WI38 (cell line): ENCODE measurements around the gene AMOTL1.

Experiments used
- H3K4me3 ChIP-seq: 2 replicates; pipeline ENCODE4 v1.5.1; 2011; ENCODE audit warnings: low read depth, mild to moderate bottlenecking, control low read depth, low read length
- CTCF ChIP-seq: IDR thresholded peaks from 2 replicates; pipeline ENCODE4 v1.5.1; 2012; ENCODE audit warnings: low read depth, mild to moderate bottlenecking, control low read depth, low read length

AMOTL1 gene

GRCh38 chr11:94825481-94825880 is 57.3 kb downstream of the AMOTL1 start:
- no peak for TF ChIP-seq CTCF
- no peak overlapping the region for H3K4me3 ChIP-seq

DNA sequence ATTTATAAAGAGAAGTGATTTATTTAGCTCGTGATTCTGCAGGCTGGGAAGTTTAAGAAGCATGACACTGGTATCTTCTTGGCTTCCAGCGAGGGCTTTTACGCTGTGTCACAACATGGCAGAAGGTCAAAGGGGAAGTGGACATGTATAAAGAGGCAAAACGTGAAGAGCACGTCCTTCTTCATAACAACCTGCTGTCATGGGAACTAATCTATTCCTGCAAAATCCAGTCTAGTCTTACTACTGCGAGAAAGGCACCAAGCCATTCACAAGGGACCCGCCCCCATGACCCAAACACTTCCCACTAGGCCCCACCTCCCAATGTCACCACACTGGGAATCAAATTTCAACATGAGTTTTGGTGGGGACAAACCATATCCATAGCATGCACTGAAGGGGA is 58.3 kb downstream of the AMOTL1 start:
- no peak for TF ChIP-seq CTCF
- no peak overlapping the region for H3K4me3 ChIP-seq

DNA sequence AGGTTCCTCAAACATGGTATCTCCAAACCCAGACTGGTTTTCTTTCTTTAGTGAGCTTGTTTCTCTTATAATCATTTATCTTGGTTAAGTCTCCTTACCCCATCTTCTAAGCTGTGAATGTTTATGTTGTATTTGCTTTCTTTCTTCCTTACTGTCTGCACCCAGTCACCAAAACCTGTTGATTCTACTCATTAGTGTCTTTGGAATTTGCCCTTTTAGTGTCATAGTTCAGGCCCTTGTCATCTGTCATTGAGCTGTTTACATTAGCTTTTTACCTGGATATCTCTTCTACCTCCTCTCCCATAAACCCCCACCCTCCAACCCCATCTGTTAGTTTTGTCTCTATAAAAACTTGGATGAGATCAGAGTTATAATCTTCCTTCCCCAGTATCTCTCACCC is 59.9 kb downstream of the AMOTL1 start:
- no peak for TF ChIP-seq CTCF
- H3K4me3 ChIP-seq = no peak overlapping the region

DNA sequence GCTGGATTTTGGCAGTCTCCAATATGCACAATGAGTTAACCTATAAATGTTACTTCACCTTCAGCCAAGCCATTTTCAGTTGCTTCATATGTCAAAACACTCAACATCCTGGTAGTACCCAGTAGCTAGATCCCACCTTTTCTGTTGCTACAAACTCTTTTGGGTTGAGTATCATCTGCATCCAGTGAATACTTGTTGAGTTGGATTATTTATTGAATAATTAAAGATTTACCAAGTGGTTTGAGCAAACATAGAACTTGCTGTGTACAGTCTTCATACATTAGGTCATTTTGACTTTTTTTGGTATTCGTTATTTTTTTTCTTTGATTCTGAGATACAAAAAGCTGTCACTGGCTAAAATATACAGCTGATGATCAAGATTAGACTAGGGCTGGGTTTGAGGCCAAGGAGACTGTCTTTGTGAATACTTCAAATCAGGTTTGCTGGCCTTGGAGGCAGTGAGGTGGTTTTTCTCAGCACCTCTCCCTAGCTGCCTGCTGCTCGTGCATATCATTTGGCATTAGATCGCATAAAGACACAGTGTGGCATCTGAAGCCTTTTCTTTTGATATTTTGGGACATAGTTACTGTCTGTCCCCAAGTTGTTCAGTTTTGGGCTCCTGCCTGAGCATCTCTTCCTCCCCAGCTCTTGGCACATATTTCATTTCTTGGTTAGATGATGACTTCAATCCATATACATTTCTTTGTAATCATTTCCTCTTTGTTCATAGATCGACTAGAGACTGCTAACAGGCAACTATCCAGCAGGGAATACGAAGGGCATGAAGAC is 62.8 kb downstream of the AMOTL1 start:
- no peak for TF ChIP-seq CTCF
- H3K4me3 ChIP-seq = no peak overlapping the region

- no peak overlapping the region for H3K4me3 ChIP-seq
- TF ChIP-seq CTCF = no peak
These were observed 63.4 kb downstream of the AMOTL1 start for GRCh38 chr11:94831529-94831928.

DNA sequence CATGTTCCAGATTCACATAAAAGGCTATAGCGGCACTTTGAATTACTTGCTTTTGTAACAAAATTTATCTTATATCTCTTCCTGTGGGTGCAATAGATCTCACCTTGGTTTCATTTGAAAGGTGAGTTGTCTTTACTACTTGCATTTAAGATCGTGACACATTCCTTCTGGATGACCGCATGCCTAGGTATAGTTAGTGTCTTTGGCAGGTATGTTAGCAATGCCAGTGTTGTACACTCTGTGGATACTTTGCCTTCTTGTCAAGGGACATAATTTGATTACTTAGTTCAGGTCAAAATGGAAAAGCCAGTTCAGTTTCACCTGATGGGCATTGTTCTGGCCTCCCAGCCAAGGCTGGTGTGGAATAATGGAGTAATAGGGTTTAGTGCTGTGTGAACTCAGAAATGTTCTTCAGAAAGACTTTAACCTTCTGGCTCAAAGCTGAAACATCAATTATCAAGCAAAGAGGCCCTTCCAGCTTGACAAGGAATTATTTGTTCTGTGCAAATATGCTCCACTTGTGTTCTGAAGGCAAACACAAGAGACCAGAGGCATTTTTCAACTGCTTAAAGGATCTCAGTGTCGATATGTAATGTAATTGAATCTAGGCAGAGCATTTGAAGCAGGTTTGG is 64.6 kb downstream of the AMOTL1 start:
- H3K4me3 ChIP-seq = no peak overlapping the region
- TF ChIP-seq CTCF = no peak

DNA sequence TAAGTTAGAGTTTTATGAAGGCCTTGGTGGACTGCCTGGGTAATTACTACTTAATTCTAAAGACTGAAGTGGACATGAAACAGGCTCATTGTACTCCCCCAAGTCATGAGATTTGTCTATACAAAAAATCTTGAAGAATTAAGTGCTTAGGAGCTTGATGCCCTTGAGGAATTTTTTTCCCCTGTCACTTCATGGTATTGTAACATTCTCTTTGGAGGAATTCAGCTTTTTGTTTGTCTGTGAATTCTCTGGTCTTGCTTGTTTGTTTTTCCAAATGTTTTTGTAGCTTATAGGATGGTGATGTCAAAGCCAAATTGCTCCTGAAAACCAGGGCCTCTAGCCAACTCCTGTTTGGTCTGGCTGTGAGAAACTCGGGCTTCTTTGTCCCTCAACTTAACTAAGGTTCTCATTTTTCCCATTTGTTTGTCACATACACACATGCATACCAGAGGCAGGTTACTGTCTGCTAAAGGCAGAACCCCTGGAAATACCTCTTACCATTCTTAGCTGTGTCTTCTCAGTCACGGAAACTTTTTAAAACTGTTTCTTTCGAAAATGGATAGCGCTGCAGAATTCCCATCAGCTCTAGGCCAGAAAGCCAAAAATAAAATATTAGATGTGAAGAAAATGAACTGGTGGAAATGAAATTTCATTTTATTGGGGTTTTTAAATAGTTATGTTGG is 66.9 kb downstream of the AMOTL1 start:
- no peak for TF ChIP-seq CTCF
- no peak overlapping the region for H3K4me3 ChIP-seq
